ENCODE measurements around the gene PYY. TPM values are rescaled to one million over a fixed set of nuclear protein-coding genes. Genes with fewer than 3 reads are reported as not detected.
"Not testable (repeated sequence)": the region's sequence is repeated elsewhere in the genome, so short reads cannot be mapped to it uniquely, and the experiment has no call there.

The PYY gene
- not detected for polyA plus RNA-seq (2013, experiment 1 of 2)
- polyA plus RNA-seq (2013, experiment 2 of 2), result not detected

DNA sequence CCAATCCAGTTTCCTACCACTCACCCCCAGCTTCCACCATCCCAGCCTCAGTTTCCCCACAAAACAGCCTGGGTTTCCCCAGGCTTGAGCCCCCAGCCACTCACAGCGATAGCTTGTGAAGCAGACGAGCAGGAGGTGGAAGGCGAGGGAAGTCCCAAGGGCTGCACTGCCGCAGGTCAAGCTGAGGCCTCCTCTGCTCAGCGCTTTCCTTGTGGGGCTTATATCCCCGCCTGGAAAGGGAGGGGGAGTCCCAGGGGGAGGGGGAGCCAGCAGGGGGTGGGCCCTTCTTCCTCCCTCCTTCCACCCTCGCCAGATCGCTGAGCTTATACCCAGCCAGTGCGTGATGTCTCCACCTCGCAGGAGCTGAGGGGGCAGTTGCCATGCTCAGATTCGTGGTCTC lies at the start of gene PYY:
Gene PYY (minus strand): TSS at position 195 of the 400 bp plus-strand sequence. CDS start 457 bp downstream, outside the sequence.
- Histone ChIP-seq H3K36me3 (ENCODE audit: control insufficient read depth, insufficient read depth, low read length) (no peaks in the 10 kb centered on the region), H3K9me3 (ENCODE audit: control insufficient read depth, low read length) (no peaks in the 10 kb centered on the region), H3K4me1 (ENCODE audit: control insufficient read depth, insufficient read depth, low read length, poor library complexity, severe bottlenecking) (no peaks in the 10 kb centered on the region), H3K27ac (ENCODE audit: low read depth, low read length, severe bottlenecking) (no peak within 1 kb of the TSS), H3K4me3 (ENCODE audit: extremely low read depth, insufficient read depth, low read length, poor library complexity, severe bottlenecking) (peak within 1 kb of the TSS; percentile 21)
- 42 to 59% methylated on average over 4 to 5 of the region's 11 CpGs for WGBS, 2 experiments (ENCODE audit: insufficient coverage in 2 of 2)

DNA sequence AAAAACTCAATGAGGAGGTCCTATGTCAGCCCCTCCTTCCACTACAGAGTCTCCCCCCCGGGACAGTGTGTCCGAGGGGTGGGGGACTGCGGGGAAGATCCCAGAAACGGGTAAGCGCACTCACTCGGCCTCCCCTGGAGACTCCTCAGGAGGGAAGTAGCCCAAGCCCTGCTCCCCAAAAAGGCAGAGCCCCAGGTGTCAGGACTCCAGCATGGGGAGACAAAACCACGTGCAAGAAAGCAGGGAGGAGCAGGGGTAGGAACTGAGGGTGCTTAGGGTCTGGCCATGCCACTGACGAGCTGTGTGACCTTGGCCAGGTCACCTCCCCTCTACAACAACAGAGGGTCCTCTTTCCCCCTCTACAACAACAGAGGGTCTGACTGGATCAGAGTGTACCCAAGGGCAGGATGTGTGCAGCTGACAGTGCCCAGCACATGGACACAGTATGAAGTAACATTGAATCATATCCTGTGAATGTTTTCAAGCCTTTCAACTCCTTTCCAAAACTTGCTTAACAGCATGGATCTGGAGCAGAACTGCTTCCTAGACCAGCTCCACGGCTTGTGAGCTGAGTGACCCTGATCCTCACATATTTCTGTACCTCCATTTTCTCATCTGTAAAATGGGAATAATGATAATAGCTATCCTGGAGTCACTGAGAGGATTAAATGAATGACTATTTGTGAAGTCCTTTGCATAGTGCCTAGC lies 48.6 kb upstream of the PYY start:
- H3K9me3 ChIP-seq (ENCODE audit: control insufficient read depth, low read length), result no peaks in the 10 kb centered on the region
- H3K27ac ChIP-seq (ENCODE audit: low read depth, low read length, severe bottlenecking), result no peak overlapping the region
- H3K4me3 ChIP-seq (ENCODE audit: extremely low read depth, insufficient read depth, low read length, poor library complexity, severe bottlenecking), result no peak overlapping the region
- 73 to 77% methylated on average over 3 to 6 of the region's 9 CpGs for WGBS, 2 experiments (ENCODE audit: insufficient coverage in 2 of 2)
- H3K4me1 ChIP-seq (ENCODE audit: control insufficient read depth, insufficient read depth, low read length, poor library complexity, severe bottlenecking), result peaks cover 13% of the 10 kb centered on the region
- H3K36me3 ChIP-seq (ENCODE audit: control insufficient read depth, insufficient read depth, low read length), result no peaks in the 10 kb centered on the region

DNA sequence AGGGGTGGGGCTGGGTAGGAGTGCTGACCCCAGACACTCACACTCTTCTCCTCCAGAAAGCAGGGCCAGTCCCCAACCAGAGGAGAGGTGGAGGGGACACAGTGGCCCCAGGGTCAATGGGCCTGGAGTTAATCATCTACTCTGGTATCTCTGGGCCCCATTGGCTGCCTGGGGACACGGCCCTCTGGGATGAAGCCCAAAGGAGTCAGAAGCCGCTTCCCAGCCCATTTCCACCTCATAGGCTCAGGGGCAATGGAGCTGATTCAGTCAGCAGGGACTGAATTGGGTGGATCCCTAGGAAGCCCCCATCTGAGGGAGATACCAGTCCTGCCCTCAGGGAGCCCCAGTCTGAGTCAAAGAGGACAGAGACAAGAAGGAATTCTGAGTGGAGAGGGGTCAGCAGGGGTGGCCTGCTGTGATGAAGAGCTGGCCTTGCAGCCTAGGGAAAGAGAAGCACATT lies 47.8 kb upstream of the PYY start:
- Histone ChIP-seq H3K4me3 (ENCODE audit: extremely low read depth, insufficient read depth, low read length, poor library complexity, severe bottlenecking) (no peak overlapping the region), H3K9me3 (ENCODE audit: control insufficient read depth, low read length) (no peaks in the 10 kb centered on the region), H3K36me3 (ENCODE audit: control insufficient read depth, insufficient read depth, low read length) (no peaks in the 10 kb centered on the region), H3K4me1 (ENCODE audit: control insufficient read depth, insufficient read depth, low read length, poor library complexity, severe bottlenecking) (peaks cover 13% of the 10 kb centered on the region), H3K27ac (ENCODE audit: low read depth, low read length, severe bottlenecking) (no peak overlapping the region)
- 94 to 100% methylated on average over 2 of the region's 2 CpGs for WGBS, 2 experiments (ENCODE audit: insufficient coverage in 2 of 2)

DNA sequence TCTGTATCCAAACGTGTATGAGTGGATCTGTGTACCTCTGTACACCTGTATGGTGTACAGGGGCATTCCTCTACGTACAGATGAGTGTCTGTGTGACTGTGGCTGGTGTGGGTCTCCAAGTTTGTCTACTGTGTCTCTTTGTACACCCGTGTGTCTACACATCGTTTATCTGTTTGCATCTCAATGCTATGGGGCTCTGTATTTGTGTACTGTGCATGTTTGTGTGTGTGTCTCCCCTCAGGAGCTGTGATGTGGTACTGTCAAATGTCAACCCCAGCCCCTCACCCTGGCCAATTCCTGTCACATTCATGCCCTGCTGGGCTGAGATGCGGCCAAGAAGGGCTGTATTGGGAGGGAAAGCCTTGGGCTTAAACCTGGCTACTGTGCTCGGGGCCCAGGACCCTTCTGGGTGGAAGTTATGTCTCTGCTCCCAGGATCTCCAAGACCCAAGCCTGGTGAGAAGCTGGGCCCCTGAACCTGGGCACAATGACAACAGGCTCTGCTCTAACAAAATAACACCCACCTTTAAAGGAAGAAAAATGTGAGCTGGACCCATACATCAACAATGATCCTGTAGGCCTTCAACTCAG lies 47.2 kb upstream of the PYY start:
- Histone ChIP-seq H3K4me3 (ENCODE audit: extremely low read depth, insufficient read depth, low read length, poor library complexity, severe bottlenecking) (no peak overlapping the region), H3K9me3 (ENCODE audit: control insufficient read depth, low read length) (no peaks in the 10 kb centered on the region), H3K36me3 (ENCODE audit: control insufficient read depth, insufficient read depth, low read length) (no peaks in the 10 kb centered on the region), H3K4me1 (ENCODE audit: control insufficient read depth, insufficient read depth, low read length, poor library complexity, severe bottlenecking) (peaks cover 13% of the 10 kb centered on the region), H3K27ac (ENCODE audit: low read depth, low read length, severe bottlenecking) (no peak overlapping the region)
- 74 to 87% methylated on average over 3 to 6 of the region's 6 CpGs for WGBS, 2 experiments (ENCODE audit: insufficient coverage in 2 of 2)

DNA sequence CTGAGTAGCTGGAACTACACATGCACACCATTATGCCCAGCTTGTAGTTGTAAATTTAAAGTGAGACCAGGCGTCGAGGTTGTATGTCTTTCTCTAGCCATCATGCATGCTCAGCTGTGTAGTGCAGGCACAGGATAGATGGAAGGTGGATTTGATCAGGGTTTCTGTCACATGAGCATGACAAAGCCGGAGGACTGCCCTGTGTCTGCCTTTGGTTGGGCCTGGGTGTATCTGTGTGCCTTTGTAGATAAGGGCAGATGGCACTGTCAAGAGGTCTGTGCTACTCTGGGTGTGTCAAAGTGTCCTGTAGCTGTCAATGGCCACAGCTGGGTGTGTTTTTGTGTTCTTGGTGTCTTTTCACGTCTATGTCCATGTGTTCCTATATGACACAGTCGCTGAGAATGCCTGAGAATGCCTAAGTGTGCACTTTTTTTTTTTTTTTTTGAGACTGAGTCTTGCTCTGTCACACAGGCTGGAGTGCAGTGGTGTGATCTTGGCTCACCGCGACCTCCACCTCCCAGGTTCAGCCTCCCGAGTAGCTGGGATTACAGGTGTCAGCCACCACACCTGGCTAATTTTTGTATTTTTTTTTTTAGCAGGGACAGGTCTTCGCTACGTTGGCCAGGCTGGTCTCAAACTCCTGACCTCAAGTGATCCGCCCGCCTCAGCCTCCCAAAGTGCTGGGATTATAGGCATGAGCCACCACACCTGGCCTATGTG lies 46.6 kb upstream of the PYY start:
- H3K27ac ChIP-seq (ENCODE audit: low read depth, low read length, severe bottlenecking), result no peak overlapping the region
- peaks cover 13% of the 10 kb centered on the region for H3K4me1 ChIP-seq (ENCODE audit: control insufficient read depth, insufficient read depth, low read length, poor library complexity, severe bottlenecking)
- no peak overlapping the region for H3K4me3 ChIP-seq (ENCODE audit: extremely low read depth, insufficient read depth, low read length, poor library complexity, severe bottlenecking)
- WGBS, 2 experiments (ENCODE audit: insufficient coverage in 2 of 2), result 85 to 96% methylated on average over 10 of the region's 12 CpGs
- H3K36me3 ChIP-seq (ENCODE audit: control insufficient read depth, insufficient read depth, low read length), result no peaks in the 10 kb centered on the region
- H3K9me3 ChIP-seq (ENCODE audit: control insufficient read depth, low read length), result no peaks in the 10 kb centered on the region

DNA sequence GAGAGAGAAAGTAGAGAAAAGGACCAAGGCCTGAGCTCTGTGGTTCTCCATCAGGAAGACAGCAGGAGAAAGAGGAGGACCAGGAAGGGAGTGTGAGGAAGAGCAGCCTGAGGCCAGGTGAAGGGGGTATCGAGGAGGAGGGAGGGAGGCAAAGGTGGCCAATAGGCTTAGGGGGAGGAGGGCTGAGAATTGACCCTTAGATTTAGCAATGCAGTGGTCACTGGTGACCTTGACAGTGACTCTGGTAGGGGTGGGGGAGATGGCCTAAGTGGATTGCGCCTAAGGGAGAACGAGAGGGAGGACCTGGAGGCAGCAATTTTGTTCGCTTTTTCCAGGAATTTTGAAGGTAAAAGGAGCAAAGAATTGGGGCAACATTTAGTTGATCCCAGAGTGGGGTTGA lies 45.3 kb upstream of the PYY start:
- 90 to 91% methylated on average over 4 of the region's 4 CpGs for WGBS, 2 experiments (ENCODE audit: insufficient coverage in 2 of 2)
- H3K4me3 ChIP-seq (ENCODE audit: extremely low read depth, insufficient read depth, low read length, poor library complexity, severe bottlenecking), result no peak overlapping the region
- H3K9me3 ChIP-seq (ENCODE audit: control insufficient read depth, low read length), result no peaks in the 10 kb centered on the region
- peaks cover 1% of the 10 kb centered on the region for H3K4me1 ChIP-seq (ENCODE audit: control insufficient read depth, insufficient read depth, low read length, poor library complexity, severe bottlenecking)
- no peaks in the 10 kb centered on the region for H3K36me3 ChIP-seq (ENCODE audit: control insufficient read depth, insufficient read depth, low read length)
- H3K27ac ChIP-seq (ENCODE audit: low read depth, low read length, severe bottlenecking), result no peak overlapping the region

DNA sequence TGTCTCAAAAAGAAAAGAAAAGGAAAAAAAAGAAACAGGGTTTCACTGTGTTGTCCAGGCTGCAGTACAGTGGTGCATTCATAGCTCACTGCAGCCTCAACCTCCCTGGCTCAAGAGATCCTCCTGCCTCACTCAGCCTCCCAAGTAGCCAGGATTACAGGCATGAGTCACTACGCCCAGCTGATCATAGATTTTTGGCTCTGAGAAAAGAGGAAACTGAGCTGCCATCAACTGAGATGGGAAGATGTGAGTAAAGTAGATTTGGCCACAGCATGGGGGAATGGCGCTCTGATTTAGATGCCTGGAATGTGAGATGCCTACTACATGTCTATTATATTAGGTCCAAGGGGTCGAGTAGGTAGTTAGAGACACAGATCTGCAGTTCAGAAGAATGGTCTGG lies 44.8 kb upstream of the PYY start:
- Histone ChIP-seq H3K27ac (ENCODE audit: low read depth, low read length, severe bottlenecking) (no peak overlapping the region), H3K4me3 (ENCODE audit: extremely low read depth, insufficient read depth, low read length, poor library complexity, severe bottlenecking) (no peak overlapping the region), H3K4me1 (ENCODE audit: control insufficient read depth, insufficient read depth, low read length, poor library complexity, severe bottlenecking) (no peaks in the 10 kb centered on the region), H3K9me3 (ENCODE audit: control insufficient read depth, low read length) (no peaks in the 10 kb centered on the region), H3K36me3 (ENCODE audit: control insufficient read depth, insufficient read depth, low read length) (no peaks in the 10 kb centered on the region)
- 83 to 100% methylated on average over 1 to 2 of the region's 3 CpGs for WGBS, 2 experiments (ENCODE audit: insufficient coverage in 2 of 2)

DNA sequence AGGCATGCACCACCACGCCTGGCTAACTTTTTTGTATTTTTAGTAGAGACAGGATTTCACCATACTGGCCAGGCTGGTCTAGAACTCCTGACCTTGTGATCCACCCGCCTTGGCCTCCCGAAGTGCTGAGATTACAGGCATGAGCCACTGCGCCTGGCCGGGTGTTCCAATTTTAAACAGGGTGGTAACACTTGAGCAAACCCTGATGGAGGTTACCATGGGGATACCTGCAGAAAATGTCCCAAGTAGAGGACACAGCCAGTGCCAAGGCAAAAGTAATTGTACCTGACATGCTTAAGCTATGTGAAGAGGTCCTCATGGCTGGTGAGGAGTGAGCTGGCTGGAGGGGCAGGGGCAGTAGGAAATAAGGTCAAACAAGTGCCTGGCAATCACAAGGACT lies 43.4 kb upstream of the PYY start:
- not testable (repeated sequence) for H3K9me3 ChIP-seq (ENCODE audit: control insufficient read depth, low read length)
- WGBS, 2 experiments (ENCODE audit: insufficient coverage in 2 of 2), result 91% methylated on average over 5 of the region's 5 CpGs

DNA sequence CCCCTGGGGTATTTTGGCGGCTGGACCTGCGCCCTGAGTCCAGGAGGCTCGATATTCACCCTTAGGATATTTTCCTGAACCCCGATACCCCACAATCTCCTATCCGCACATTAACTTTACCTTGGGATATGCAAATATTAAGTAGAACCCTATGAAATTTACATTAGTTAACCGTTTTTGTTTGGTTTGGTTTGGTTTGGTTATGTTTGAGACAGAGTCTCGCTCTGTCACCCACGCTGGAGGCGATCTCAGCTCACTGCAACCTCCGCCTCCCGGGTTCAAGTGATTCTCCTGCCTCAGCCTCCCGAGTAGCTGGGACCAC lies 41.4 kb upstream of the PYY start:
- H3K27ac ChIP-seq (ENCODE audit: low read depth, low read length, severe bottlenecking), result no peak overlapping the region
- H3K4me3 ChIP-seq (ENCODE audit: extremely low read depth, insufficient read depth, low read length, poor library complexity, severe bottlenecking), result peak overlapping the region; percentile 24
- 28 to 33% methylated on average over 7 to 8 of the region's 12 CpGs for WGBS, 2 experiments (ENCODE audit: insufficient coverage in 2 of 2)
- no peaks in the 10 kb centered on the region for H3K9me3 ChIP-seq (ENCODE audit: control insufficient read depth, low read length)
- no peaks in the 10 kb centered on the region for H3K36me3 ChIP-seq (ENCODE audit: control insufficient read depth, insufficient read depth, low read length)
- no peaks in the 10 kb centered on the region for H3K4me1 ChIP-seq (ENCODE audit: control insufficient read depth, insufficient read depth, low read length, poor library complexity, severe bottlenecking)

More for the DNA sequence above, 43.4 kb upstream of the PYY start:
- H3K27ac ChIP-seq (ENCODE audit: low read depth, low read length, severe bottlenecking); H3K36me3 ChIP-seq (ENCODE audit: control insufficient read depth, insufficient read depth, low read length); H3K4me1 ChIP-seq (ENCODE audit: control insufficient read depth, insufficient read depth, low read length, poor library complexity, severe bottlenecking); H3K4me3 ChIP-seq (ENCODE audit: extremely low read depth, insufficient read depth, low read length, poor library complexity, severe bottlenecking): not testable (repeated sequence)

DNA sequence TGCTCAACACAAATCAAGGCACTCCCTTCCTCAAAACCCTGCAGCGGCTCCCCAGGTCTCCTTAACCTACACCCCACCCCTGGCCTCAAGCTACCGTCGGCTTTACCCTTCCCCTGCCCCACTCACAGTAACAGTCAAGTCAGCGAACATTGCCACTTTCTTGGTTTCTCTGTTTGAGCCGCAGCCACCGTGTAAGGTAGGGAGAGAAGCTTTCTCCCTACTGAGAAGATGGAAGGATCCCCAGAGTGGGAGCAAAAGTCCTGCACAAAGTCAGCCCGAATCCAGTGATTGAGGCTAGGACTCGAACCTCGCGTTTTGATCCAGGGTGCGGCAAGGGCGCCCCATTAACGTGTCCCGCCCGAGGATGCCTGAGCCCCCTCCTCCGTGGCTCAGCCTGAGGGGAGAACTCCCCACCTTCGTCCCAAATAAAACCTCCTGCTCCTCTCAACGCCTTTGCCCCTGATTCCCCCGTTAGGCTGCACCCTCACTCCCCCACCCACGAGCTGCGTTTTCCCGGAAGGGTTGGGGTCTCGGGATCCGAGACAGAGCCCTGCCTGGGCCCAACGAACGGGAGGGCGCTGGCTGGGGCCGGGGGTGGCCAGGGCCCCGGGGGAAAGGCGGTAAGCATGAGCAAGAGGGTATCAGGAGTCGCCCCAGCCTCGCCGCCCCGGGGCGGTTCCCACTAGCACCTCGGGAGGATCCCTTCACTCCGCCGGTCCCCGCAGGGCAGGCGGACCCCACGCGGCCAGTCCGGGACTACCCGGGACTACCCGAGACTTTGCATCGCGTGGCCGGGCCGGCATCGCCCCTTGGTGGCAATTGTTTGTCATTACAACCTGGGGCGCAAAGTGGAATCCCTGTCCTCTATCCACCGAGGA lies 40.8 kb upstream of the PYY start:
- Histone ChIP-seq H3K9me3 (ENCODE audit: control insufficient read depth, low read length) (no peaks in the 10 kb centered on the region), H3K36me3 (ENCODE audit: control insufficient read depth, insufficient read depth, low read length) (no peaks in the 10 kb centered on the region), H3K27ac (ENCODE audit: low read depth, low read length, severe bottlenecking) (no peak overlapping the region), H3K4me1 (ENCODE audit: control insufficient read depth, insufficient read depth, low read length, poor library complexity, severe bottlenecking) (no peaks in the 10 kb centered on the region), H3K4me3 (ENCODE audit: extremely low read depth, insufficient read depth, low read length, poor library complexity, severe bottlenecking) (peak overlapping the region; percentile 24)
- 21% methylated on average over 41 to 44 of the region's 52 CpGs for WGBS, 2 experiments (ENCODE audit: insufficient coverage in 2 of 2)
